RCC 7860 (cell line): ENCODE results near the gene GREB1L.

ENCODE experiments used
- DNase-seq: peaks from one replicate; pipeline ENCODE4 v3.0.0-alpha.2; 2015; ENCODE audit warnings: low spot score
- FAIRE-seq: peaks from 2 replicates; lab custom pipeline; 2012; peaks lifted over from hg19 to GRCh38; lab: Jason Lieb, UNC

The GREB1L gene

DNA sequence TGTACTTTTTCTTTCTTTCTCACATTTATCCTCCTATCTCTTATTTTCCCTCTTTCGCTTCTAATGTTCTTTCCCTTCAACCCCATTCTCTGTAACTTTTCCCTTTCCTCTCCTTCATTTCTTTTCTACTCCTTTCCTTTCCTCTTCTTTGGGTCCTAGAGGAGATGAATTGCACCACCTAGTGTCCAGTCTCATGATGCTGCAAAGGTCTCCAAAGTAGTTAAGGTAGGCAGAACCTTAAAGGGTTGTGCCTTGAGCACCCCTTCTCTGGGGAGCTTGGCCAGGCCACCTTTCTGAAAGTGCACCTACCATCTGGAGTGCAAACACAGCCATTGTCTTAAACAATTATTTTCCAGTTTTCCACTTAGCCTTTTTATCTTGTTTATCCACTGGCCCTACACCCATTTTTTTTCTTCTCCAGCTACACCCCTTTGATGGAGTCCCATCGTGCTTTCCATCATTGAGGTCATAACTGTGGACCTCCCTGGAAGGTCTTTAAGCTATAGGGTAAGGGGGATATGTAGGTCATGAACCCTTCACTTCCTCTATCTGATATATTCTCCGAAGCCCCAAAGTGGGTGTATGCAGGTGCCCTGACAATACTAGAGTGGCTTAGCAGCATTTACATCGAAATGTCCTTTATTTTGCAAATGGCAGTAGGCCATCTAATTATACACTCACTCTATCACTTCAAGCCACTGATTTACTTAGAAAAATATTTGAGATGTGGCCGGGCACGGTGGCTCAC, 202.6 kb downstream of the GREB1L start:
- DNase-seq (peak; percentile 49), FAIRE-seq (no peak)

DNA sequence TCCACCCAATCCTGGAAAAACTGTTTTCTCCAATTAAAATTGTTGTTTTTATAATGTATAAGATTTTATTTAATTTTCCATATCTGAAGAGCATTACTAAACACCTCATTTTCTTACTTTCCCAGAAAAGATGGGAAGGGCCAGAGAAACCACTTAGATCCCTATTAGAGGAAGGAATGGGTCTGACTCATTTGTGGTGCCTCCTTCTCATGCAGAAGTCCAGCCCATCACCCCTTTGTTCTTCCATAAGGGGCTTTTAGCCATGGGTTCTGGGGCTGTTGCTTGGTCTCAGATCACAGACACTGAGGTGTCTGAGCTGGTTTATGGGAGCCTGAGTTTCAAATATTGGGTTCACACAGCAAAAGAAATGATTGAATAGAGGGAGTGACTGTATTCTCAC, 206.3 kb downstream of the GREB1L start:
- DNase-seq, result no peak
- FAIRE-seq, result no peak

DNA sequence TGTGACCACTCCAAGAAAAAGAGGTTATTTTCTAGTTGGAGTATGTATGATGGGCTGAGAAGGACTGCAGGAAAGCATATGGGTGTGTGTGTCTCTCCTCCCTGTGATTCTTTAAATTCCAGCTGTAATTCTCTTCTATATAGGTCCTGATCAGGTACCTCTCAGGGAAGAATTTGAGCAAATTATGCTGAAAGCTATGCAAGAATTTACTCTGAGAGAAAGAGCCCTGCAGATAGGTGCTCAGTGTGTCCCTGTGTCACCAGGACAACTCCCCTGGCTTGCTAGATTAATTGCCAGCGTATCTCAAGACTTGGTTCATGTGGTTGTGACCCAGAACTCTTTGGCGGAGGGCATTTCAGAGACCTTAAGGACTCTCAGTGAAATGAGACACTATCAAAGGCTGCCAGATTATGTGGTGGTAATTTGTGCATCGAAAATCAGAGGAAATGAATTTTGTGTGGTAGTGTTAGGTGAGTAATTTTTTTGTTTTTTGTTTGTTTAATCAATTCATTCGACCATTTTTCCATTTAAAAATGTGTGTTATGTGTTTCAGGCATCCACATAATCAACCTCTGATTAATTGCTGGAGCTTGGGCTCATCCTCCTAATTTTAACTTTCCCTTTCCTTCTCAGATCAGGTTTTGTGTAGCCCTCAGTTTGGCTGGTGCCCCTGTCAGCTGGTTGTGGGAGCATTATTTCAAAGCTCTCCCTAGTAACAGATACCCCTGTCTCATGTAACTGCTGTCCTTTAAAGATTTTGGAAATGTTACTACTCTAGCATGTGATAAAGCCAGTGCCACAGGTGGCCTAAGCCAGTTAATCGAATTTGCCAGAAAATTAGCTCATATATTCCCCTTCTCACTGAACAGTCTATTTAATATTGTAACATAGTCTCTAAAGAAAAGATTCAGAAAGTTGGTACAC, 207.6 kb downstream of the GREB1L start:
- DNase-seq, result no peak
- FAIRE-seq, result no peak

DNA sequence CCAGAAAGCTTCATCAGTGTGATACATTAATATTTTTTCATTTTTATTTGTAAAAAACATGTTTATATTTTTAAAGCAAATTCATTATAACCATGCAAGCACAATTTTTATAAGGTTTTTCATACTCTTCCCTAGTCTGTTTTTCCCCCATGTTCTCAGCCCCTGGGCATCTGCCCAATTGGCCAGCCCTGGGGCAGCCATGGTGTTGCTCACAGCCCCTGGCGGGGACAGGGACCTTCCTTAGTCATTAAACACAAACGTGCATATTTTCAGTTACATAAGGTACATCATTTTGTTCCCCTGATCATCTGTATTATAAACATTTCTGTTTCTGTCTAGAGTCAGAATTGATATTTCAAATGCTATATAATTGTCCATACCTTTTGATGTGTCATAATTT, 208.5 kb downstream of the GREB1L start:
- FAIRE-seq (no peak), DNase-seq (no peak)

DNA sequence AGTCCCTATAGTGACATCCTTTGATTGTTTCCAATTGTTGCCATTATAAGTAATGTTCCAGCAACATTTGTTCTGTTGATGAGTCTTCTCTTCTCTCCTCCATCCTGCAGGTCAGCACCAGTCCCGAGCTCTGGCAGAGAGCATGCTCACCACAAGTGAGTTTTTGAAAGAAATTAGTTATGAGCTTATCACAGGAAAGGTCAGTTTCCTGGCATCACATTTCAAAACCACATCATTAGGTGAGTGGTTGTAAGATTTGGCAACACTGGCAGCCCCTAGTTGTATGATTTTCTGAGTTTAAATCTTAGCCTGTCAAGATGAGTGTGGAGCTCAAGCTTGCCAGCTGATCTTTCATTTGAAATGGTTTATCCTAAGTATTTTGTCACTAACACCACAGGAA, 208.9 kb downstream of the GREB1L start:
- no peak for DNase-seq

DNA sequence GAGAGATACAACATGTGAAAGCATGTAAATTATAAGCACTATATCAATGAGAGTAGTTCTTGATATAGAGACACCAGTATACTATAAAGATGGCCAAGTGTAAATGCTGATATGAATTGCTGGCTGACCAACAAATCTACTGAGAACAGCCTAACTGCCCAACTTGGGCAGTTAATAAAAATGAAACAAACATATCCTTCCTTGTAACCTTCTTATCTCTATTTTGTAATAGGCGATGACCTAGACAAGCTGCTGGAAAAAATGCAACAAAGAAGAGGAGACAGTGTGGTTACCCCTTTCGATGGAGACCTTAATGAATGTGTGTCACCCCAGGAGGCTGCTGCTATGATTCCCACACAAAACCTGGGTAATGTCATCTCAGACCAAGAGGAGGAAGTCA, 209.8 kb downstream of the GREB1L start:
- no peak for DNase-seq
- FAIRE-seq, result no peak

More for the DNA sequence above, 208.9 kb downstream of the GREB1L start:
- FAIRE-seq, result no peak

DNA sequence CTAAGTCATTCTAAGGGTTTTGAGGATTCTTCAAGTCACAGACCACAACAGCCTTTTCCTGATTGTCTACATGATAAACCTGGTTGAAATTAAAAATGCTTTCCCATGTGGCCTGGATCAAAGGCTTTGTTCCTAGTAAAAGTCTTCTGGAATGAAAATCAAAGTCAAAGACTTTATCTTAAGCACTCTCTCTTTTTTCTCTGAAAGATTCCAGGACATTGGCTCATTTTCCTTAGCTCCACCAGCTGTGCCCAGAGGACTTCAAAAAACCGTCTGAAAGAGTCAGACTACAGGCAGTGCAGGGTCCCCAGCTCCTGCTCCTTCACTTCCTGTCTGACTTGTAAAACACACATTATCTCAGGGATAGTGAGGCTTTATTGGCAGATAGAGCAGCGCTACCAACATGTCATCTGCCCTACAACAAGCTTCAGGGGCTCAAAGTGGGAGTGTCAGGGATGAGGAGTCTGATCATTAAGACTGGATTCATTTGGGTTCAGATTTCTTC, 210.3 kb downstream of the GREB1L start:
- DNase-seq (no peak), FAIRE-seq (no peak)

DNA sequence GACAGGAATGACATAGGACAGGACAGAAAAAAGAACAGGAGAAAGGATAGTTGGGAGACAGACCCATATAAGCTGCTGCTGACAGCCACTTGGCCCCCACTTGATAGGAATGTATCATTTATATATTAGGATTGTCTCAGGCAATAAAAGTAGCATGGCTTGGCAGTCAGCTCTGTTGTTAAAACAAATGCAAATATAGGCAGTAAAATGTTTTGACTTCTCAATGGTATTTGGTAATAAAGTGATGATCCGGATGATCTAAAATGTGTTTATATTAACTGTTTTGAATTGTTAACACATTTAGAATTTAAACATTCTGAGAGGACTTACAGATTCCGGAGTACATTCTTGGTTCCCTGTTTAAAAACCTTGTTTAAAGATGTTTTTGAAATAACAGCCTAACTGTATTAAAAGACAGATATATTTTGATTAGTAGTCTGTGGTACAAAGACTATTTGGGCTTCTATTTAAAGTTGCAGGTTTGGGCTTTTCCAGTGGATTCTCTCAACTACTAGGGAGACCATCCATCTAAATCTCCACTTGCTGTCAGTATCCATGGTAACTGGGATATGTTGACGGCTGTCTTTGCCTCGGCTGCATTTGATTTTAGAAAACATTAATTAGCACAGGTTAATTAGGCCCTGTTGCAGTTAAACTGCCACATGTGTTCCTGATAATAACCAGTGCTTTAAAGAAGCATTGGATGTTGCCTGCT, 210.9 kb downstream of the GREB1L start:
- no peak for DNase-seq
- FAIRE-seq, result no peak

DNA sequence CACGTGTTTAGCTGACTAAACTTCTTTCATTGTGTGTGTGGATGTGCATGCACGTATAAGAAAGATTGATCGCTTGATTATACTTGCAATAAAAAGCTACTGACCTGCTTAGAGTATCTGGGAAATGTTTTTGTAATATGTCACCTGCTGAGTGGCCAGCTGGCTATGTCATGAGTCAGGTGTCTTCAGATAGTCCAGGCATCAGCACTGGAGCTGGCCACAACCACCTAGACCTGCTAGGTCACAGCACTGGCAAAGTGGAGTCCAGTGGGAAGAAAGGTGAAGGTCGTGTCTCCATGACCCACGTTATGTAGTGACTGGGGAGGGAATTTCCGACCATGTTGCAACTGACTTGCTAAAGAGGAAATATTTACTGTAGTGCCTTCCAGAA, 211.5 kb downstream of the GREB1L start:
- FAIRE-seq (no peak), DNase-seq (no peak)

DNA sequence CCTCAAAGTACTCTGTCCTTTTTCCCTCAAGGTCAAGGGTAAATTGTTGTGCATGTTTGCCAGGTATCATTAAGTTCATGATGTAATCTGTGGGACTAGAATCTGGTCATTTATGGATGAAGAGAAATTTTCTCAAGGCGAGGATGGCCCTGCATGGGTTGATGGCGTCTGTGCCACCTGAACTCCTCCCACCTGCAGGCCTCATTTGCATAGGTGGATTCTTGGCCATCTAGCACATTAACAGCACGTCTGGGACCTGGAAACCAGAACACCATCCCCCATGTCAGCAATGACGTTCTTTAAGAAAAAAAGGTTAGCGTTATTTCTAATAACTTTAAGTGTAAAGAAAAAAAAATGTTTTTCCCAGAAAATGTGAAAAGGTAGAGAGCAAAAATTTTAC, 212.7 kb downstream of the GREB1L start:
- no peak for DNase-seq
- FAIRE-seq, result no peak

DNA sequence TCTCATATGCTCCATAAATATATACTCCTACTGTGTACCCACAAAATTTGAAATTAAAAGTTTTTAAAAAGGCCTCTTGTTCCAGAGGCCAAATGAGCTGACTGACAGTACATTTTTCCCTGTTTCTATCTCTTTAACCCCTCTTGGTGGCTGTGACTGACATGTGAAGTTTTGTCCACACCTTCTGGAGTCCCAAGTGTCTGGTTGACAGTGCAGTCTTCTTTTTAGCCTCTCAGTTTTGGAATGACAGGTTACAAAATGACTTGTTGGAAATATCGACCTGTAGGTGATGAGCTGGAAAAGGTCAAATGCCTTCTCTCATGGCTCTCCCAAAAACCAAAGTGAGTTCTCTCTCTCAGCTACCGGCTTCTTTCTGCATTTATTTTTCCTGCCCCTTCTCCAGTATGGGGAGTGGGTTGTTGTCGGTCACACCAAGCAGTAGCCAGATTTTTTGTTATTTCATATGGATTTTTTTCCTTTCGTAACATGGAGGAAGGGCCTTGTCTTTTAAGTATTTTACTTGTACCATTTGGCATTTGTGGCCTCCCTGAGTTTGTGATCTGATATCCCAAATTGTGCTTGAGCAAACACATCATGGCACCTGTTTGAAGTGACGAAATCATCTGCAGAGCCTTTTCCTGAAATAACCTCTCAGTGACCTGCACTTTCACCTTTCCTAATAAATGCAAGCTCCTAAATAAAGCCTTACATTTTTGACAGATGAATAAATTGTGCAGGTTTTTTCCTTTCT, 214.6 kb downstream of the GREB1L start:
- FAIRE-seq, result no peak

DNA sequence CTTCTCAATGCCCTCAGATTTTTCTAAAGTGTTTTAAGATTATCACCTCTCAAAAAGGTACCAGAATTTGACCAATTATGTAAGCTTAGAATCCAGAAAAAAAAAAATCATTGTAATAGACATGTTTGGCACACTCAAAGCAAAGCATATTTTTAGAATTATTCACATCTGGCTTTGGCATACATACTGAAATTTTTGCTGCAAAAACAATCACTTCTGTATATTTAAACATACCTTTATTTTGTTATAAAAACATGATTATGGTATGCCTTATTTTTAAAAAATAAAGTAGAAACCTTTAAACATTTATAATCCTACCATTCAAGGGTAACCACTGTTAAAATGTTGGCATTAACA, 215.1 kb downstream of the GREB1L start:
- FAIRE-seq (no peak), DNase-seq (no peak)

More for the DNA sequence above, 214.6 kb downstream of the GREB1L start:
- no peak for DNase-seq

DNA sequence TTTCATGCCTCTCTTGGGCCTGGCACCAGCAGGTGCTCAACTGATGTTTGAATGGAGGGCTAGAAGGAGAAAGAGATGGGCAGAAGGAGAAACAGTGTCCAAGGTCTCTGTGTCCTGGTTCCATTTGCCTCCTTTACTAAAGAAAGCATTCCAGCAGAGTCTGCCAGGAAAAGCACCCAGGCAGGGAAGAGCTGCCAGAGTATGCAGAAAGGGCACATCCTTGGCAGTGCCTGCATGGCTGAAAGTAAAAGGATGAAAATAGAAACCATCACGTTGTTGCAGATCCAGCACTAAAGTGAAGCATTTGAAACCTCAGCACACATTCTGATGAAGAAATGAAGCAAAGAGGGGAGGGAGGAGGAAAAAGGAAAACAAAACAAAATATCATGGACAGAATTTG, 216.3 kb downstream of the GREB1L start:
- no peak for FAIRE-seq
- no peak for DNase-seq

DNA sequence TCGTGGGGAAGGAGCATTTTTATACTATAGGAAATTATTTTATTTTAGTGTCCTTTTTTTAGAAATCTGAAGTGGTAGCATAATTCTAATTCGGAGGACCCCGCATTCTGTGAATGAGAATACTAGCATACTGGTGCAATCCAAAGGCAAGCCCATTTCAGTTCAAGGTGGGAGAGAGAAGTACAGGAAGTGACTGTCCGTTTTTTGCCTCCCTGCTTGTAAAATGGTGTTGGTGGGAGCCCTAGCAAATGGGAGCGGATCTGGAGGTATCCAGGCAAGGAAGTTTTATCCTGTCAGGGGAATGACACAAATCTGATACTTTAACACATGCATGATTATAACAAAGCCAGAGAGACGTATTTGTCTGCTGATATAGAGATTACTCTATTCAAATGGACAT, 216.8 kb downstream of the GREB1L start:
- FAIRE-seq, result no peak
- no peak for DNase-seq

DNA sequence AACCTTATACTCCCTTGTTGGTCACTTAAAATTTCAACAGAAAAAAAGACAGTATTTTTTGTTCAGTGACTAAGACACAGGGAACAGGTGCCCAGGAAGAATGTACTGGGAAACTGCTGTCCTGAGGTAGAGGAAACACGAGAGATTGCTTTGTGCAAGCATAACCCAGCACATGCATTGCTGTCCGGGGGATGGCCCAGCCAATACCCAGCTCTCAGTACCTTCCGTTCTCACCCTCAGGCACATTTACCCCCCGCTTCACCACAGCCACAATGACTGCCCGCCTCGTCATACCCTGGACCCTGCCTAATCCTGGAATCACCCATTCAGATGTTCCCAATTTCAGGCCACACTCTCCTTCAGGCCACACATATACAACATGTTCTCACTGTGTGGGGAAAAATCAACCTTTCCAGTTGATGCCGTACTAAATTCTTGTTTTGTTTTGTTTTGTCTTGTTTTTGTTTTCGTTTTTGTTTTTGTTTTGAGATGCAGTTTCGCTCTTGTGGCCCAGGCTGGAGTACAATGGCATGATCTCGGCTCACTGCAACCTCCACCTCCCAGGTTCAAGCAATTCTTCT, 217.8 kb downstream of the GREB1L start:
- no peak for FAIRE-seq
- no peak for DNase-seq

DNA sequence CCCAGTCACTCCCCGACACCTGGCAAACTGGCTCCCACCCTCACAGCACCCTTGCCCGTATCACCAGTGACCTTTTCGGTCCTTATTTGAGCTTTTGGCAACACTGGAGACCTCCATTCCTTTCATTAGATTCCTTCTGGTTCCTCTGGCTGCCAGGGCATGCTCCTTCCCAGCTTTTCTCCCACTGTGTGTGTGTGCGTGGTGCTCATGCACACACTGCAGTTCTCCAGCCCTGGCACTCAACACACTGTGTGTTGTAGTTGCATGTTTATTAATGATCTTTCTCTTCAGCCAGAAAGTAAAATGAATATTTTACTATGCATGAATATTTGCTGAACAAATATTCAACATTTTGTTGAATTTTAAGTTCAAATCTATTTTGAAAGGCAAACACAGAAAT, 219.4 kb downstream of the GREB1L start:
- no peak for FAIRE-seq
- DNase-seq, result no peak

DNA sequence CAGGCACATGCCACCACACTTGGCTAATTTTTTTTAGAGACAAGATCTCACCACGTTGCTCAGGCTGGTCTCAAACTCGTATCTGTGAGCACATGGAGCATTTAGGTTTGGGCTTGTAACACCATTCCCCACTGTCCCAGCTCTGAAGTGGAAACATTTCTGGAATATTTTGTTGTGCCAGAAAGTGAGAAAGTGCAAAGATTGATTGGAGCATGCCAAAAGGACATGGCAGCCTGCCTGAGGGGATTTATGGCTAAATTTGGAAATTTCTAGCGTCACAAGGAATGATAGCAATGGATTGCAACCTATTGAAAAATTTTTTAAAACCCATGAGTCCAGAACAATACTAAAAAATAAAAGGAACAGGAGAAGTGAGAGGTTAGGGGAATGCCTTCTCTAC, 221.7 kb downstream of the GREB1L start:
- no peak for FAIRE-seq
- DNase-seq, result no peak

DNA sequence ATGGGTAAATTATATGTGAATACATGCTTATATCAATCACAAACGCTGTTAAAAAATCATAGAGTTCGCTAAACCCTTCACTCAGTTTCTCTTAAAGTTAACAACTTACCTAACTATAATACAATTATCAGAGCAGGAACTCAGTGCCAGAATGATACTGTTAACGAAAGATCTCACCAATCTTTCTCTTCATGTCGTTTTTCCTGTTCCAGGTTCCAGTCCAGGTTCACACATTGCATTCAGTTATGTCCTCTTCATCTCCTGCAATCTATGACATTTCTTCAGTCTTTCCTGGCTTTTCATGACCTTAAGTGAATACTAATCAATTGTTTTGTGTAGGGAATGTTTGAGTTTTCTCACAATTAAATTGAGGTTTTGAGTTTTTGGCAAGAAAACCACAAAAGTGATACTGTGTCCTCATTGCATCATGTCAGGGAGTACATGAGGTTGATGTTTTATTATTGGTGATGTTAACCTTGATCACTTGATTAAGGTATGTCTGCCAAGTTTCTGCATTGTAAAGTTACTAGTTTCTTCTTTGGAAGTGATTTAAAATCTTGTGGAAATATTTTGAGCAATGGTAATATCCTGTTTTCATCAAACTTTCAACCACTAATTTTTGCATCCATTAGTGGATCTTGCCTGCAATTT, 226.6 kb downstream of the GREB1L start:
- FAIRE-seq (no peak), DNase-seq (no peak)

DNA sequence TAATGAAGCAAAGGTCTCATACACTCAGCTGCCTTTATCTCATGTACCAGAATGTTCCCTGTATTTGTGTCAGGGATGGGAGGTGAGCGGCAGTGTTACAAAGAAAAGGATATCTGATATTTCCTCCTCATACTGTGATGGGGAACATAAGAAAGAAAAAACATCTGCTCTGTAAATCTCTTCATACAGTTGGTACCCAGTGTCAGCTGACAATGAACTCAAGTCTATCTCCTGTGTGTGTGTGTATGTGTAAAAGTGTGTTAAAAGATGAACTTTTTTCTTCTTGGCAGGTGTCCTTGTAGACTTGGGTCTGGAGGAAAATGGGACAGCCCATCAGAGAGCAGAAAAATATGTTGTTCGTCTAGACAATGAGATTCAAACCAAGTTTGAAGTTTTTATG, 230.7 kb downstream of the GREB1L start:
- FAIRE-seq, result no peak
- DNase-seq, result no peak

DNA sequence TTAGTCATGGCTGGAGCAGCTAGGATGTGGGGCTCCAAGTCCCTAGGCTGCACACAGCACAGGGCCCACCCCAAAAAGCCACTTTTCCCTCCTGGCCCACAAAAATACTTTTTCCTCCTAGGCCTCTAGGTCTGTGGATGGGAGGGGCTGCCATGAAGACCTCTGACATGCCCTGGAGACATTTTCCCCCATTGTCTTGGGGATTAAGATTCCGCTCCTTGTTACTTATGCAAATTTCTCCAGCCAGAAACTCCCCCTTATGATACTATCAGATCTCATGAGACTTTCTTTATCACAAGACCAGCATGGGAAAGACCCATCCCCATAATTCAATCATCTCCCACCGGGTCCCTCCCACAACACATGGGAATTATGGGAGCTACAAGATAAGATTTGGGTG, 232.6 kb downstream of the GREB1L start:
- FAIRE-seq, result no peak
- no peak for DNase-seq
